MCF 10A (cell line): ENCODE measurements around the gene AOX1. TPM values are rescaled to one million over a fixed set of nuclear protein-coding genes. Genes with fewer than 3 reads are reported as not detected.
"Not testable (repeated sequence)": the region's sequence is repeated elsewhere in the genome, so short reads cannot be mapped to it uniquely, and the experiment has no call there.

Source experiments
- BruUV-seq: library from RNA; stranded (reverse); fragments of 400-500 nt; replicated peaks from 2 replicates; lab custom pipeline; 2021; lab: Mats Ljungman, UMichigan
- CTCF ChIA-PET: fragments of 300-600 bp; sonication (Branson Sonifier 250); formaldehyde crosslinking; extraction: SDS; loops from one replicate; lab custom pipeline; 2021; ENCODE audit warnings: antibody characterized with exemption, inconsistent platforms; lab: Yijun Ruan, JAX
- POLR2A ChIA-PET: fragments of 300-600, 350-650 bp; sonication (Branson Sonifier 250); formaldehyde crosslinking; extraction: SDS; loops from one replicate; lab custom pipeline; 2020; ENCODE audit warnings: antibody characterized with exemption, inconsistent platforms; lab: Yijun Ruan, JAX
- DNase-seq: peaks from one replicate; pipeline ENCODE4 v3.0.0-alpha.2; 2018; ENCODE audit not compliant: unreplicated experiment
- H3K27ac Mint-ChIP-seq: one replicate; pipeline ENCODE4 v1.8.0; 2022; ENCODE audit warnings: mild to moderate bottlenecking, low read depth, mixed read lengths; ENCODE audit not compliant: unreplicated experiment
- H3K27me3 Mint-ChIP-seq: one replicate; pipeline ENCODE4 v1.8.0; 2022; ENCODE audit warnings: mixed read lengths; ENCODE audit not compliant: insufficient read depth, unreplicated experiment
- H3K36me3 Mint-ChIP-seq: one replicate; pipeline ENCODE4 v1.8.0; 2022; ENCODE audit warnings: mild to moderate bottlenecking, moderate library complexity, mixed read lengths; ENCODE audit not compliant: insufficient read depth, unreplicated experiment
- H3K4me1 Mint-ChIP-seq: one replicate; pipeline ENCODE4 v1.8.0; 2022; ENCODE audit warnings: mixed read lengths; ENCODE audit not compliant: insufficient read depth, unreplicated experiment
- H3K4me3 Mint-ChIP-seq: one replicate; pipeline ENCODE4 v1.8.0; 2022; ENCODE audit warnings: mild to moderate bottlenecking, moderate library complexity, mixed read lengths; ENCODE audit not compliant: unreplicated experiment
- H3K9me3 Mint-ChIP-seq: one replicate; pipeline ENCODE4 v1.8.0; 2022; ENCODE audit warnings: mixed read lengths; ENCODE audit not compliant: unreplicated experiment
- CTCF ChIP-seq: fragments of 200-600 bp; IDR thresholded peaks from one replicate; pipeline ENCODE4 v1.8.0; 2022; ENCODE audit warnings: antibody characterized with exemption, mild to moderate bottlenecking; ENCODE audit not compliant: unreplicated experiment
- intact Hi-C: fragments of 100-400 bp; cut with micrococcal nuclease; formaldehyde crosslinking; loops from 2 replicates; pipeline ENCODE4 v1.14.1; 2022
- total RNA-seq: library from RNA; stranded (reverse); gene quantifications from 2 replicates; pipeline ENCODE4 v1.2.3, GENCODE V29; 2022

The AOX1 gene
- total RNA-seq, 1 experiment from 2014 or later = 54.0 TPM

DNA sequence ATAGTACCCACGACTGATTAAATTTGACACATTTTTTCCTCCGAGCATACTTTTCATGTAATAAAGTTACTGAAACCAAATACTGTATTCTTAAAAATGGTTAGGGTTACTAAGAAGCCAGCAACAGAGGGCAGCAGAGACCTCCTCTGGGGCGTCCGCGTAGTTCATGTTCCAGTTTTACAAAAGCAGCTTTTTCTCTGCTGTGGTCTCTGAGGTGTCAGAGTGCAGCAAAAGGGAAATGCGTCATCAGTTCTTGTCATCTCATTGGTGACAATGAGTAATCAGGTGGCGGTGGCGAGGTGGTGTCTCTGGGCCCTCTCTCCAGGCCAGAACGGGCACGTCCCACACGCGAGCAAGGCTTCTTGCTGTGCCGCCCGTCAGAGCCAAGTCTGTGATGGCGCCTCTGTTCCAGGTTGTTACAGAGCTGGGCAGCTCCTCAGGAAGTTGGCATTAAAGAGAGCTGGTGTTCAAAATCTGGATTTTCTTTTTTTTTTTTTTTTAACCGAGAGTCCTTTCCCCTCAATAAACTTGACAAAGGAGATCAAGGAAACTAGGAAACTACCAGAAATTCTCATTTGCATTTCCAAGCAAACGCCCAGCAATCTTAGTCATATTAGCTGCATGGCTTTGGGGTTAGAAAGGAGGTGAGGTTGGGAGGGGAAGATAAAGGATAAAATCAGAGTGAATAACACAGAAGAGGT lies 127.3 kb downstream of the AOX1 start:
- peak; percentile 88 for DNase-seq
- H3K27ac Mint-ChIP-seq = peak overlapping the region; percentile 76
- POLR2A ChIA-PET = interaction anchor here (0.5 to 4.3 kb wide), 22 partner anchors 14 to 1524 kb away, joined by 3 to 29 read pairs (median 5); partner anchors contain the start of genes BZW1, CLK1, NDUFB3 and NIF3L1
- peaks cover under 1% of the 10 kb centered on the region for H3K27me3 Mint-ChIP-seq
- intact Hi-C loops = loop anchor here (1.0 to 2.0 kb wide), 8 partner anchors 22 to 356 kb away; no protein-coding TSS in a partner anchor
- BruUV-seq = TSS peak; percentile 73
- CTCF ChIA-PET = interaction anchor here (0.6 to 6.0 kb wide), 58 partner anchors 9 to 751 kb away, joined by 3 to 86 read pairs (median 4); partner anchors contain the start of genes BZW1, NIF3L1 and PPIL3
- H3K36me3 Mint-ChIP-seq = no peaks in the 10 kb centered on the region
- H3K9me3 Mint-ChIP-seq = no peaks in the 10 kb centered on the region
- peak; percentile 94 for TF ChIP-seq CTCF
- peak overlapping the region; percentile 66 for H3K4me3 Mint-ChIP-seq
- peaks cover 11% of the 10 kb centered on the region for H3K4me1 Mint-ChIP-seq

DNA sequence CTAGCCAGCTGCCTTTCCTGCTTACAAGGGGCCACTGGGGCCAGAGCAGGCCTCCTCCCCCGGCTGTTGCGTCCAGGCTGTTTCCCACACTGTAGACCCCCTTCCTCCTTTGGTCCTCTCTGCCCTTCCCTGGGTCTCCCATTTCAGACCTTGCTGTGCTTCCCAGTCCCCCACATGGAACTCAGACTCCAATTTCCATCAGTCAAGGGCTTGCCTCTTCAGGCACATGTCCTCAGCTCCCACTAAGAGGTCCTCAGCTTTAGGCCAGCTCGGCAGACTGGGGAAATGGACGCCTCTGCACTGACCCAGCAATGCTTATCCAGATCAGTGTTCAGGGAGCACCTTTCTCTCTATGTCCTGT lies 127.9 kb downstream of the AOX1 start:
- Mint-ChIP-seq H3K27ac (peak overlapping the region; percentile 76), H3K4me1 (peaks cover 6% of the 10 kb centered on the region), H3K4me3 (no peak overlapping the region), H3K27me3 (peaks cover 5% of the 10 kb centered on the region), H3K9me3 (no peaks in the 10 kb centered on the region), H3K36me3 (no peaks in the 10 kb centered on the region)
- DNase-seq = no peak
- no peak for TF ChIP-seq CTCF
- no TSS peak for BruUV-seq
- POLR2A ChIA-PET = interaction anchor here (0.5 to 4.3 kb wide), 18 partner anchors 15 to 359 kb away, joined by 3 to 29 read pairs (median 6); partner anchors contain the start of genes BZW1, CLK1, NDUFB3 and NIF3L1
- CTCF ChIA-PET = interaction anchor here (0.6 to 6.0 kb wide), 49 partner anchors 8 to 740 kb away, joined by 3 to 86 read pairs (median 4); partner anchors contain the start of genes BZW1, NIF3L1 and PPIL3
- intact Hi-C loops = loop anchor here (1.0 to 2.0 kb wide), 8 partner anchors 22 to 356 kb away; no protein-coding TSS in a partner anchor

GRCh38 chr2:200715014-200715413 lies 129.2 kb downstream of the AOX1 start:
- H3K4me3 Mint-ChIP-seq, intact Hi-C loops: not testable (repeated sequence)
- CTCF ChIA-PET = interaction anchor here (6.0 kb wide), 1 partner anchor 19 kb away, joined by 86 read pairs; no protein-coding TSS in a partner anchor

DNA sequence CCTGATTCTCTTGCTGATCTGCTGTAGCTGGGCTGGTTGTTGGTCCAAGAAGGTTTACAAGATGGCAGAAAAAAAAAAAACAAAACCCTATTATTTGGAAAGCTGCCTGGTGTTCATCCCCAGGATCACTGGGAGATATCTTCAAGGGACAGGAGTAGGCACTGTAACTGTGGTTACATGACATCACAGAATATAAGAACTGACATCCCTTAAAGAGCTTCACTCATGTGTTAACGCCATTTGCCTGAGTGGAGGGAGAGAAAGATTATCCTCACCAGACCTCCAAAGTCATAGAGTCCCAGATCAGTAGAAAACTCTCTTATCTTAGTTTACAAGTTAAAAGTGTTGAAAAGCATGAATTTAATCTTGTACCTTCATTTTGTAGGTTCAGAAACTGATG lies 130.6 kb downstream of the AOX1 start:
- Mint-ChIP-seq H3K36me3 (no peaks in the 10 kb centered on the region), H3K9me3 (no peaks in the 10 kb centered on the region), H3K4me1 (peaks cover 6% of the 10 kb centered on the region), H3K4me3 (no peak overlapping the region), H3K27me3 (peaks cover 15% of the 10 kb centered on the region), H3K27ac (no peak overlapping the region)
- CTCF ChIA-PET = interaction anchor here (1.6 kb wide), 1 partner anchor 13 kb away, joined by 6 read pairs; no protein-coding TSS in a partner anchor
- intact Hi-C loops = no loop called here
- BruUV-seq = no TSS peak
- TF ChIP-seq CTCF = no peak
- POLR2A ChIA-PET = interaction anchor here (0.5 kb wide), 1 partner anchor 94 kb away, joined by 5 read pairs; no protein-coding TSS in a partner anchor
- no peak for DNase-seq

More at GRCh38 chr2:200715014-200715413, 129.2 kb downstream of the AOX1 start:
- H3K27me3 Mint-ChIP-seq = peaks cover 15% of the 10 kb centered on the region
- not testable (repeated sequence) for DNase-seq, H3K4me1 Mint-ChIP-seq, H3K9me3 Mint-ChIP-seq, H3K36me3 Mint-ChIP-seq, H3K27ac Mint-ChIP-seq, BruUV-seq
- POLR2A ChIA-PET = interaction anchor here (0.6 kb wide), 1 partner anchor 51 kb away, joined by 3 read pairs; no protein-coding TSS in a partner anchor

Other genes with a start within 250 kb of the AOX1 start
- 13.3 and 13.5 TPM in 2 replicates for gene KCTD18, start 75.9 kb upstream of the AOX1 start, total RNA-seq
- 9.5 and 14.2 TPM in 2 replicates for gene SGO2, start 59.8 kb upstream of the AOX1 start, total RNA-seq
- 353 and 371 TPM in 2 replicates for gene BZW1, start 225.9 kb downstream of the AOX1 start, total RNA-seq